Stimulated activated CD4-positive, alpha-beta T cell treated with anti-CD3 and anti-CD28 coated beads, Interleukin-1b, Interleukin-23, amount 100 ng/mL, for 1 hour (primary cell): ENCODE measurements around the gene HOXC4.

ENCODE experiments used
- DNase-seq, 2 donors: peaks; one replicate each; pipeline ENCODE4 v3.0.0-alpha.2; 2020; ENCODE audit warnings: low read depth in 2 of 2

Gene HOXC4

GRCh38 chr12:54053751-54054741, at the start of gene HOXC4:
HOXC4 (plus strand) TSS chr12:54053835; CDS start chr12:54053923, 88 bp downstream.
- DNase-seq, result no peak

- no peak for DNase-seq
Observed at GRCh38 chr12:54004063-54004840, 49.4 kb upstream of the HOXC4 start.

GRCh38 chr12:54004841-54005530, 48.6 kb upstream of the HOXC4 start:
- no peak for DNase-seq

GRCh38 chr12:54005531-54005852, 48.1 kb upstream of the HOXC4 start:
- DNase-seq, result no peak

GRCh38 chr12:54005853-54006558, 47.6 kb upstream of the HOXC4 start:
- DNase-seq, result peak; percentile 65 to 80

GRCh38 chr12:54006559-54007220, 46.9 kb upstream of the HOXC4 start:
- no peak for DNase-seq

- DNase-seq, result no peak
Observed at GRCh38 chr12:54007538-54008259, 45.9 kb upstream of the HOXC4 start.

DNA sequence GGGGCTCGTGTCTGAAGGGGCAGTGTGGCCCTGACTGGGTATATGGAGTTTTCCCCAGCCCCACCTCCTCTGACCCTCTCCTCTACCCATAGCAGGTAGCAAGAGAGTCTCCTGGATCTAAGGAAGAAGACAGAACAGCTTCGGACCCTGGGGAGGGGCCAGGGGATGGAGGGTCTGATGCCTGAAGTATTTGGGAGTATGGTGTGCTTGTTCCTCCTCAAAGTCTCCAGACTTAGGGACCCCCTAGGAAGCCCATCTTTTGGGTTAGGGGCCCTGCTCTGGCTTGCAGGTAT, 45.4 kb upstream of the HOXC4 start:
- DNase-seq, result no peak

- DNase-seq, result no peak
Observed at GRCh38 chr12:54009171-54010052, 44.2 kb upstream of the HOXC4 start.

GRCh38 chr12:54010053-54010971, 43.3 kb upstream of the HOXC4 start:
- DNase-seq, result no peak

GRCh38 chr12:54010972-54011664, 42.5 kb upstream of the HOXC4 start:
- DNase-seq, result no peak

- DNase-seq, result no peak
Observed at GRCh38 chr12:54011665-54012532, 41.7 kb upstream of the HOXC4 start.

DNA sequence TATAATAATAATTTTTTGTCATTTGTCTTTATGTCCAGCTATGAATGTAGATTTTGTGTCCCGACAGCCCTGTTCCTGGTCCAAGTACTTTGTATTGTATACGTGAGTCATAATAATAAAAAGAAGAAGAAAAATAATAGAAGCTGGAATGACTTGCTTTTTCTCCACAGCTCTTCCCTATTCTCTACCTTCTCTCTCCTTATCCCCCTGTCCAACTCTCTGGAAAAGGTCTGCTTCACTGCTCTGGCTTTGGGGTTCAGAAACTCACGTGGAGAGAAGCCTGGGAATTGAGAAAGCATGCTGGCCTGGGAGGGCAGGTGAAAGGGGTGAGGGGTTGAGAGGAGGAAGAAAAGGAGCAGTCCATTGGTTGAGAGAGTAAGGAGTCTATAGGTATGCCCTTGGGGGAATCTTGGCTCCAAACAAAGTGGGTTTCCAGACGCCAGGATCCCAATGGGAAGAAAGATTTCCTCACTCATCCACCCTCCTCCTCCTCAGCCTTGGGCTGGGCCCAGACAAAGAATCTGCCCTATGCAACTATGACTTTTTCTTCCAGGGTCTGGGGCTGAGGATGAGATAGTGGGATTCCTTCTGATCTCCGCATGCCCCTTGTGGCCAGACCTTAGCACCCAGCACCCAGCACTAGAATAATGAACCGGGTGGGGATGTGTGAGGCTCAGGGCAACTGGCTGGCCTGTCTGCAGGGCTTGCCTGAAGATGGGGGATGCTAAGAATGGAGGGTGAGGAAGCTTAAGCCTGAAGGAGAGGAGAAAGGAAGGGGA, 40.8 kb upstream of the HOXC4 start:
- no peak for DNase-seq

GRCh38 chr12:54014377-54015017, 39.1 kb upstream of the HOXC4 start:
- no peak for DNase-seq
